ENCODE results near the gene CFAP53.
A peak's percentile ranks its signal among the peaks of the same experiment; 100 is the strongest.
"Not testable (repeated sequence)": the region's sequence is repeated elsewhere in the genome, so short reads cannot be mapped to it uniquely, and the experiment has no call there.

The CFAP53 gene, protein sequence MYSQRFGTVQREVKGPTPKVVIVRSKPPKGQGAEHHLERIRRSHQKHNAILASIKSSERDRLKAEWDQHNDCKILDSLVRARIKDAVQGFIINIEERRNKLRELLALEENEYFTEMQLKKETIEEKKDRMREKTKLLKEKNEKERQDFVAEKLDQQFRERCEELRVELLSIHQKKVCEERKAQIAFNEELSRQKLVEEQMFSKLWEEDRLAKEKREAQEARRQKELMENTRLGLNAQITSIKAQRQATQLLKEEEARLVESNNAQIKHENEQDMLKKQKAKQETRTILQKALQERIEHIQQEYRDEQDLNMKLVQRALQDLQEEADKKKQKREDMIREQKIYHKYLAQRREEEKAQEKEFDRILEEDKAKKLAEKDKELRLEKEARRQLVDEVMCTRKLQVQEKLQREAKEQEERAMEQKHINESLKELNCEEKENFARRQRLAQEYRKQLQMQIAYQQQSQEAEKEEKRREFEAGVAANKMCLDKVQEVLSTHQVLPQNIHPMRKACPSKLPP

DNA sequence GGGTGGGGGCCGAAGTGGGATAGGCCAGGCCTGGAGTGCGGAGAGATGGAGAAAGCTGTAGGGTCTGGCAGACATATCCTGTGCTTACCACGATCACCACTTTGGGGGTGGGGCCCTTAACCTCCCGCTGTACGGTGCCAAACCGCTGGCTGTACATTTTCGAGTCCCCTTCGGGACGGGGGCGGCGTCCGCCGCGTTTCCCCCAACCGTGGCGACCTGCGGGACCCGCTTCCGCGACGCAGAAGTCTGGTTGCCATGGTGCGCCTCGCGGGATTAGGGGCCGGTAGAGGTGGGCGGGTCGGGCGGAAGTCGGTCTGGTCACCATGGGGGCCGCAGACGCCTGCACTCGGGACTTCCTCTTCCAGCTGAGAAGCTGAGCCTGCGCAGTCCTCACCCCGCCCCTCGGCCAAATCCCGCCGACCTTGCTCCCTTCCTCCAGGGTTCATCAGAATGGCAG, at the start of gene CFAP53:
Gene CFAP53, minus strand, starts transcription at position 248 of the 457 bp plus-strand sequence. Its CDS starts 91 bp downstream, at position 157.
- DNase-seq: peak; percentile 96

GRCh38 chr18:50315100-50315871, 49.0 kb upstream of the CFAP53 start:
- no peak for DNase-seq

DNA sequence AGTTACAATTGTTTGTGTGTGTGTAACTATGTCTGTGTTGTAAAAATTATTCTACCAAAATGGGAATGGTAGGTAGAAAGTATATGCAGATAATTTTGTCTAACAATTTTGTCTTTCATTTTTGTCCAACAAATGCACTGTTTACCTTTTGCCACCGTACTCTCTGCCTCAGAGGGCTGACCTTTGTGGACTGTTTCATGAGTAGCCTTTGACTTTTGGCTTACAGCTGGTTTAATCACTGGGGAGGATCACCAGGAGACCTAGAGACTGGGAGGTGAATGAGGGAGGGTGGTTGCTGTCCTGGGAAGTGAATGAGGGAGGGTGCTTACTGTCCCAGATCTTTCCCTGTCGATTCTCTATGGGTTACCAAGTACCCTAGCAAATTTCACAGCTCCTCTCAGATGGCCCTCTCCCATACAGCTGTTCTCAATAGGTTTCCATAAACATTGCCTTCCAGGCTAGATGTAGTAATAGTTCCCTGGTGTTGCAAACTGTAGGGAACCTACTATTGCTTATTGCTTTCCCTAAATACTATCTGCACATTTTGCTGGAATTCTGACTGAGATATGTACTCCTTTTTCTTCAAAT, 47.7 kb upstream of the CFAP53 start:
- DNase-seq: no peak

DNA sequence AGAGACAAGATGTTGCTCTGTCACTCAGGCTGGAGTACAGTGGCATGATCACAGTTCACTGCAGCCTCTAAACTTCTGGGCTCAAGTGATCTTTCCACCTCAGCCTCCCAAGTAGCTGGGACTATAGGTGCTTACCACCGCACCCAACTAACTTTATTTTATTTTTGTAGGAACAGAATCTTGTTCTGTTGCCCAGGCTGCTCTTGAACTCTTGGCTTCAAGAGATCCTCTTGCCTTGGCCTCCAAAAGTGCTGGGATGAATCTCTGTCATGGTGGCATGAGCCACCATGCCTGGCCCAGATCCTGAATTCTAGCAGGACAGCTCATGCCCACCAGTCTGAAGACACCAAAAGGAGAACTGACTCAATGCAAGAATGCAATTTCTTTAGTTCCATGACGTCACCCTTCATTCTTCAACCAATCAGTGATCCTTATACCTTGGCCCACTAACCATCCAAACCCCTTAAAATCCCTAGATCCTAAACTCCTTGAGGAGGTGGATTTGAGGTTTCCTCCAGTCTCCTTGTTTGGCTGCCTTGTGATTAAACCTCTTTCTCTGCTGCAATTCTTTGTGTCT, 46.8 kb upstream of the CFAP53 start:
- DNase-seq: no peak

- DNase-seq: no peak
These were observed 46.2 kb upstream of the CFAP53 start for GRCh38 chr18:50312296-50313030.

DNA sequence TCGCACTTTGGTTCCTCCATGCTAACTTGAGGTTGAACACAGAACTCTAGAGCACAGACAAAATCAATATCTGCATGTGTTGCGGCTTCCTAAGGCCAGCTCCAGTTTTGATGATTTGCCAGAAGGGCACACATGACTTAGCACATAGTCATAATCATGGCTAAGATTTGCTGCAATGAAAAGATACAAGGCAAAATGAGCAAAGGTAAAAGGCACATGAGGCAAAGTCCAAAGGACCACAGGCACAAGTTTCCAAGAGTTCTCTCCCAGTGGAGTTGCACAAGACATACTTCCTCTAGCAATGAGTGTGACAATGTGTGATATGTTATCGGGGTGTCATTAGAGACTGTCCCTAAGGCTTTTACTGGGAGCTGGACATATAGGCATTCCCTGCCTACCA, 45.4 kb upstream of the CFAP53 start:
- DNase-seq: no peak

DNA sequence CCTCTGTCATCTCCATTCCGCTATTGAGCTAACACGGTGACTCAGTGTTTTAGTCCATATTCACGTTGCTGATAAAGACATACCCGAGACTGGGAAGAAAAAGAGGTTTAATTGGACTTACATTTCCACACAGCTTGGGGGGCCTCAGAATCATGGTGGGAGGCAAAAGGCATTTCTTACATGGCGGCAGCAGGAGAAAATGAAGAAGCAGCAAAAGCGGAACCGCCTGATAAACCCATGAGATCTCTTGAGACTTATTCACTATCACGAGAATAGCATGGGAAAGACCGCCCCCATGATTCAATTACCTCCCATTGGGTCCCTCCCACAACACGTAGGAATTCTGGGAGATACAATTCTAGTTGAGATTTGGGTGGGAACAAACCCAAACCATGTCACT, 43.8 kb upstream of the CFAP53 start:
- no peak for DNase-seq

DNA sequence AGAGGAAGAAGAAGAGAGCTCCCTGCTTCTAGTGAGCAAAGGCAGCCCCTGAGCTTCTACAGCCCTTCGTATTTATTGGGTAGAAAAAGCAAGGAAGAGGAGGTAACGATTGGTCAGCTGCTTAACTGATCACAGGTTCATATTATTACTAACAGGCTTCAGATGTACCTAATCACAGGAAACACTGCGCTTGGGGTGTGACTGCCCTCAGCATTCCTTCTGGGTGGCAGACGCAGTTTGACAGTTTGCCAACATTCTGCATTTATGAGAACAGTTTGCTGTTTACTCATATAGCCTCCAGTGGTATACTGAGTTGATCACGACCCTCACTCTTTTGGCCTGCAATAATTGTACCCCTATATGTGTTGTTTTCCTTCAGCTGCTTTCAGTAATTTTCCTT, 42.6 kb upstream of the CFAP53 start:
- not testable (repeated sequence) for DNase-seq

GRCh38 chr18:50307738-50308470, 41.6 kb upstream of the CFAP53 start:
- peak; percentile 94 to 95 for DNase-seq

DNA sequence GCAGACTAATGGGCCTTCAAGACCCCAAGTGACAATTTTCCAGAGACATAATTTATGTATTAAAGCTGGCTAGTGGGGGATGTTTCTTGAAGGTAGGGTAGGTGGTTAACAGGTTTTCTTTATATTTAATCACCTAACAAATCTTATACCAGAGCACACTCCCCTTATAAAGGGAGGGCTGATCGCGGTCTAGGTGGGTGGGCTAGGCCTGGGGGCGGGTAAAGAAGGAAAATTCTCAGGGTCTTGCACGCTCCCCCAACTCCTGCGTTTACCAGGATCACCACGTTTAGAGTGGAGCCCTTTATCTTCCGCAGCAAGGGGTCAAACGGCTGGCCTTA, 41.1 kb upstream of the CFAP53 start:
- no peak for DNase-seq

GRCh38 chr18:50306944-50307343, 40.6 kb upstream of the CFAP53 start:
- DNase-seq: no peak

DNA sequence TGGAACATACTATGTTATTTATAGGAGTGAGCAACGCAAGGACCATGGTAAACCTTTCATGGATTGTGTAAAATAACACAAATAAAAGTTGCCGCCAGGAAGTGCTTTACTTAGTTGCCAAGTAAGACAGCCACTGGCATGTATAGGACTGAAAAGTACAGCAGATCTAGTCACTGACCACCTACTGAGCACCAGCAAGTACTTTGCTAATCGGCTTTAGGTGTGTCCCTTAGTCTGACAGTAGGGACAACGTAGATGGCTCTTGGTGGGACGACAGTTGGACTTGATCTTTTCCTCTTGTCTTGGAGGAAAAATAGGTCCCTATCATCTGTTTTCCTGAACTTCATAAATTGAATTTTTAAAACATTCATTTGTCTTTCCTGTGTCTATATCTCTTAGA, 34.8 kb upstream of the CFAP53 start:
- no peak for DNase-seq

- DNase-seq: no peak
These were observed 33.5 kb upstream of the CFAP53 start for GRCh38 chr18:50299626-50300388.

GRCh38 chr18:50298443-50299284, 32.4 kb upstream of the CFAP53 start:
- DNase-seq: no peak

DNA sequence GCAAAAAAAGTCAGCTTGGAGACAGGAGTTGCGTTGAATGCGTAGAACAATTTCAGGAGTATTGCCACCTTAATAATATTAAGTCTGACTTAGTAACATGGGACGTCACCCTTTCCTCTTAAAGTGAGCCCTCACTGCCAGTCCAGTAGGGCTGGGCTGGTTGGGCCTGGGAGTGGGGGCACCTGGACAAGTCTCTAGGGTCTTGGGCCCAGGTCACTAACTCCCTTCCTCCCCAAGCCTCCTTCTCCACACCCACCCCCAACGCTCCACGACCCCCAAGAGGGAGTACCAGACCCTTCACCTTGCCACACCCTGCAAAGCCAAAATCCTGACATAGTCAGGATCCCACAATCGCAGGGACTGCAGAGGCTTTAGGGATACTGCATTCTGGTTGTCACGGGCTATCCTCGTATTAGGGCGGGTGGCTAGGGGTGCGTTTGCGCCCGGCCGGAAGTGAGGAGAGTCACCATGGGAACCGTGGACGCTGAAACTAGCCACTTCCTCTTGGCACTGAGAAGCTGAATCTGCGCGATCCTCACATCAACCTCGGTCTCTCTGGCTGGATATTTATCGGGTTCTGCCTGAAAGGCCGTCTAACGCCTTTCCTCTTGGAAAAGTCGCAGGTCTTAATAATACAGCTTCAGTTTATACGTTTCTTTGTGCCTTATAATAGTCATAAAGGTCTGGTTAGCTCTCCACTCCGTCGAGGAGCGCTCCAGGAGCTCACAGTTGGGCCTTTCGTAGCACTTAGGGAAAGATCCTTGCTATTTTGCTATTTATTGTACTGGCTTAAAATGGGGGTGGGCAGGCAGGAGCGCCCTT, 31.5 kb upstream of the CFAP53 start:
- DNase-seq: peak; percentile 76 to 78

- no peak for DNase-seq
These were observed 26.7 kb upstream of the CFAP53 start for GRCh38 chr18:50293039-50293438.

DNA sequence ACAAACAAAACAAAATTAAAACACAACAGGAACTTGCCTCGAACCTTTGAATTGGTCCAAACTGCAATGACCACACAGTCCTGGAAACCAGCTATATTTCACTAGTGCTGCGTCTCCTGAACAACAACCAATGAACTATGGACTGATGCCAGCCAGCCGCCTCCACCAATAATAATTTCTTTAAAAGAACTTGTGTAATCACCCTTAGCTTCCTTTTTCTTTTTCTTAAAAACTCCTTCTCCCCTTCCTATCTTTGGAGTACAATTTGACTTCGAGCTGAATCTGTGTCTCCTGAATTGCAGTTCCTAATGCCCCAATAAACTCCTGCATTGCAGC, 22.8 kb upstream of the CFAP53 start:
- DNase-seq: no peak

DNA sequence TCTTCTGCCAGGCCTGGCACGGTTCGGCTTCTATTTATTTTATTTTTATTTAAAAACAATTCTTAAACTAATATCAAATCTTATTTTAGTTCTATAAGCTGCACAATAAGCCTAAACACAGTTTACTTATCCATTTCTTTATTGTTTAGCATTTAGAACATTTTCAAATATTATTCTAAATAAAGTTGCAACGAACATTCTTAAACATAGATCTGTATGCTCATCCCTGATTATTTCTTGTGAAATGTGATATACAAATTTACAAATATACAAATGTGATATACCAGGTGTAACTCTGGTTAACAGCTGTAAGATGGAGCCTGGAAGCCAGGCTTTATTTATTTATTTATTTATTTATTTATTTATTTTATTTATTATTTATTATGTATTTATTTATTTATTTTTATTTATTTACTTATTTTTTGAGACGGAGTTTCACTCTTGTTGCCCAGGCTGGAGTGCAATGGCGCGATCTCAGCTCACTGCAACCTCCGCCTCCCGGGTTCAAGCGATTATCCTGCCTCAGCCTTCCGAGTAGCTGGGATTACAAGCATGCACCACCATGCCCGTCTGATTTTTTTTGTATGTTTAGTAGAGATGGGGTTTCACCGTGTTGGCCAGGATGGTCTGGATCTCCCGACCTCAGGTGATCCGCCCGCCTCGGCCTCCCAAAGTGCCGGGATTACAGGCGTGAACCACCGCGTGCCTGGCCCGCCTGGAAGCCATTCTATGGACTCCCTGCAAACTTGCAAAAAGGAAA, 22.2 kb upstream of the CFAP53 start:
- not testable (repeated sequence) for DNase-seq
